HCT116 (cell line): ENCODE results near the gene CNTNAP2. TPM values are rescaled to one million over a fixed set of nuclear protein-coding genes. Genes with fewer than 3 reads are reported as not detected.

Experiments
- ATAC-seq: fragments of 200-7000 bp; cut with Tn5 transposase; 2 replicates; pipeline ENCODE4 v1.9.1; 2020; ENCODE audit warnings: mild to moderate bottlenecking, moderate library complexity
- BruUV-seq: library from RNA; stranded (reverse); fragments of 400-500 nt; replicated peaks from 2 replicates; lab custom pipeline; 2021; lab: Mats Ljungman, UMichigan
- CTCF ChIA-PET: fragments of 300-600 bp; sonication (Branson Sonifier 250); formaldehyde crosslinking; loops from one replicate; lab custom pipeline; 2021; ENCODE audit warnings: antibody characterized with exemption; lab: Charles Lee
- POLR2A ChIA-PET: fragments of 300-600, 350-600 bp; sonication (Branson Sonifier 250); formaldehyde crosslinking; loops from one replicate; lab custom pipeline; 2021; ENCODE audit warnings: antibody characterized with exemption; lab: Charles Lee
- RAD21 ChIA-PET, 2 experiments: fragments of 300-600 bp; sonication (Branson Sonifier 250); formaldehyde crosslinking; loops; one replicate each; lab custom pipeline; 2023; ENCODE audit warnings: low total read pairs in 2 of 2; ENCODE audit not compliant: uncharacterized antibody in 2 of 2, unreplicated experiment in 2 of 2, low non-redundant PET in 1 of 2; lab: Charles Lee
- DNase-seq: peaks from one replicate; pipeline ENCODE4 v3.0.0-alpha.2; 2010; ENCODE audit warnings: low read depth, low spot score
- H2AFZ ChIP-seq: fragments of 200-600 bp; shearing (Covaris generic), sonication (generic); 2 replicates; pipeline ENCODE4 v1.6.1; 2017; ENCODE audit warnings: low read depth, mixed run types, mixed read lengths, antibody characterized with exemption, low read length; ENCODE audit not compliant: poor library complexity, severe bottlenecking
- H3K27ac ChIP-seq: 2 replicates; pipeline ENCODE4 v1.5.1; 2012; ENCODE audit warnings: low read depth, low read length
- H3K27me3 ChIP-seq: fragments of 200-600 bp; sonication (generic); 2 replicates; pipeline ENCODE4 v1.6.1; 2016; ENCODE audit warnings: mixed run types, low read length, mixed read lengths; ENCODE audit not compliant: insufficient read depth
- H3K36me3 ChIP-seq, 2 experiments: fragments of 200-500 bp in 1 of 2; fragments of 200-600 bp in 1 of 2; sonication (Bioruptor generic) in 1 of 2; sonication (generic) in 1 of 2; 2 replicates each; pipeline versions ENCODE4 v1.5.1 to v1.6.1; 2014 to 2016; ENCODE audit warnings: low read length in 2 of 2, inconsistent platforms in 1 of 2, mixed read lengths in 1 of 2, mixed run types in 1 of 2; ENCODE audit not compliant: insufficient read depth in 2 of 2, control insufficient read depth in 1 of 2
- H3K4me1 ChIP-seq, 2 experiments: fragments of 200-600 bp in 1 of 2; sonication (generic) in 1 of 2; 2 replicates each; pipeline versions ENCODE4 v1.5.1 to v1.6.1; 2012 to 2017; ENCODE audit warnings: low read length in 2 of 2, inconsistent platforms in 1 of 2, mild to moderate bottlenecking in 1 of 2, mixed read lengths in 1 of 2, mixed run types in 1 of 2, moderate library complexity in 1 of 2; ENCODE audit not compliant: insufficient read depth in 2 of 2, control insufficient read depth in 1 of 2
- H3K4me2 ChIP-seq: fragments of 200-600 bp; sonication (generic); 2 replicates; pipeline ENCODE4 v1.6.1; 2017; ENCODE audit warnings: mixed run types, low read length, mixed read lengths
- H3K4me3 ChIP-seq, 2 experiments: fragments of 200-600 bp in 1 of 2; sonication (generic) in 1 of 2; replicated peaks in 1 of 2; 2 replicates each; pipeline ENCODE4 v1.5.1; 2011 to 2016; ENCODE audit warnings: low read length in 2 of 2, control low read depth in 1 of 2, low read depth in 1 of 2, mild to moderate bottlenecking in 1 of 2, mixed read lengths in 1 of 2, mixed run types in 1 of 2
- H3K79me2 ChIP-seq: fragments of 200-600 bp; sonication (generic); 2 replicates; pipeline ENCODE4 v1.6.1; 2017; ENCODE audit warnings: mild to moderate bottlenecking, mixed run types, low read length, moderate library complexity, mixed read lengths; ENCODE audit not compliant: insufficient read depth
- H3K9ac ChIP-seq: fragments of 200-600 bp; sonication (generic); 2 replicates; pipeline ENCODE4 v1.6.1; 2016; ENCODE audit warnings: low read length, mixed read lengths
- H3K9me2 ChIP-seq: fragments of 200-600 bp; sonication (generic), shearing (Covaris generic); 2 replicates; pipeline ENCODE4 v1.6.1; 2017; ENCODE audit warnings: mixed run types, mild to moderate bottlenecking, moderate library complexity; ENCODE audit not compliant: insufficient read depth
- H3K9me3 ChIP-seq, 2 experiments: fragments of 200-500 bp in 1 of 2; fragments of 200-600 bp in 1 of 2; sonication (Bioruptor generic) in 1 of 2; sonication (generic) in 1 of 2; 2 replicates each; pipeline ENCODE4 v1.6.1; 2014 to 2017; ENCODE audit warnings: low read length in 2 of 2, mixed read lengths in 2 of 2, inconsistent platforms in 1 of 2, low read depth in 1 of 2, mild to moderate bottlenecking in 1 of 2, mixed run types in 1 of 2, moderate library complexity in 1 of 2; ENCODE audit not compliant: control insufficient read depth in 1 of 2, insufficient read depth in 1 of 2
- H4K20me1 ChIP-seq: fragments of 200-600 bp; sonication (generic), shearing (Covaris generic); 2 replicates; pipeline ENCODE4 v1.6.1; 2017; ENCODE audit warnings: mixed run types, mild to moderate bottlenecking, moderate library complexity; ENCODE audit not compliant: insufficient read depth
- ATF3 ChIP-seq: IDR thresholded peaks from 2 replicates; pipeline ENCODE4 v1.6.1; 2012
- CBX3 ChIP-seq: IDR thresholded peaks from 2 replicates; pipeline ENCODE4 v1.6.1; 2012; ENCODE audit warnings: low read depth
- ELF1 ChIP-seq: IDR thresholded peaks from 2 replicates; pipeline ENCODE4 v1.6.1; 2012; ENCODE audit warnings: low read depth, borderline replicate concordance
- EZH2phosphoT487 ChIP-seq: fragments of 200-600 bp; IDR thresholded peaks from 2 replicates; pipeline ENCODE4 v1.6.1; 2018; ENCODE audit warnings: antibody characterized with exemption, borderline replicate concordance
- JUND ChIP-seq: IDR thresholded peaks from 2 replicates; pipeline ENCODE4 v1.6.1; 2012
- SRF ChIP-seq: IDR thresholded peaks from 2 replicates; pipeline ENCODE4 v1.6.1; 2012; ENCODE audit warnings: low read depth
- YY1 ChIP-seq: IDR thresholded peaks from 2 replicates; pipeline ENCODE4 v1.6.1; 2011; ENCODE audit warnings: low read length, low read depth, moderate library complexity, mild to moderate bottlenecking; ENCODE audit not compliant: insufficient replicate concordance; ENCODE audit errors: extremely low read depth
- intact Hi-C: fragments of 100-400 bp; cut with micrococcal nuclease; formaldehyde crosslinking; loops from 2 replicates; pipeline ENCODE4 v1.10.0; 2022
- total RNA-seq: library from RNA; stranded (reverse); gene quantifications from one replicate; pipeline ENCODE4 v1.2.1, GENCODE V29; 2021; ENCODE audit not compliant: unreplicated experiment
- TF ChIP-seq, protein P1 (sequence below): IDR thresholded peaks from 2 replicates; pipeline ENCODE4 v1.6.1; 2012

CNTNAP2 gene
- total RNA-seq, 1 experiment from 2014 or later, result 0.37 TPM

- intact Hi-C loops, result no loop called here
- no peak overlapping the region for H3K4me2 ChIP-seq
- ChIA-PET RAD21 (no interaction called here), CTCF (no interaction called here), POLR2A (no interaction called here)
- H3K27me3 ChIP-seq, result no peaks in the 10 kb centered on the region
- no peak overlapping the region for H3K9ac ChIP-seq
- H3K36me3 ChIP-seq, result no peaks in the 10 kb centered on the region
- H3K9me2 ChIP-seq, result no peaks in the 10 kb centered on the region
- H3K4me3 ChIP-seq, result no peak overlapping the region
- TF ChIP-seq SRF, result no peak
- no peak for TF ChIP-seq YY1
- TF ChIP-seq CBX3, result no peak
- no peak for TF ChIP-seq ELF1
- no peaks in the 10 kb centered on the region for H3K79me2 ChIP-seq
- DNase-seq (no peak), ATAC-seq (no peak)
- H2AFZ ChIP-seq, result no peak overlapping the region
- no TSS peak for BruUV-seq
- H3K27ac ChIP-seq, result no peak overlapping the region
- H3K4me1 ChIP-seq, result no peaks in the 10 kb centered on the region
- no peaks in the 10 kb centered on the region for H4K20me1 ChIP-seq
- peaks cover 3 to 15% of the 10 kb centered on the region in 2 experiments; a peak in 2 of 4 replicates for H3K9me3 ChIP-seq
Observed at GRCh38 chr7:147759327-147759943, 1642.8 kb downstream of the CNTNAP2 start.

DNA sequence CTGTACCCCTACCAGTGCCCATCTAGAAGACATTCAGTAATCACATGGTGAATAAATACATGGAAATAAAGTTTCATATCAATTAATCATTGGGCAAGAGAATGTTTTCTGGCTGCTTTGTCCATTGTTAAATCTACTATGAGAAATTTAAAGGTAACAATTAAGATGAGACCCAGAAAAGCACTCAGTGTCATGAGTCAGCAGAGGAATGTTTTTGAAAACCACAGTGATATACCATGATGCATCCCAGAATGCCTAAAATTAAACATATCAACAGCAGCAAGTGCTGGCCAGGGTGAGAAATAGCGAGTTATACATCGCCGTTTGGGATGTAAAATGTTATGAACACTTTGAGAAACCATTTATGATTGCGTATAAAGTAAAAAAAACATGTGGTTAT, 1648.7 kb downstream of the CNTNAP2 start:
- ATAC-seq, result no peak
- intact Hi-C loops, result no loop called here
- no peak overlapping the region for H3K4me2 ChIP-seq
- RAD21 ChIA-PET, result no interaction called here
- no peaks in the 10 kb centered on the region for H3K27me3 ChIP-seq
- H3K4me3 ChIP-seq, result no peak overlapping the region
- DNase-seq, result no peak
- POLR2A ChIA-PET, result no interaction called here
- H3K9me3 ChIP-seq, result peaks cover 7 to 10% of the 10 kb centered on the region in 2 experiments; a peak in 2 of 4 replicates
- H3K4me1 ChIP-seq, result no peaks in the 10 kb centered on the region
- H2AFZ ChIP-seq, result no peak overlapping the region
- TF ChIP-seq, protein P1, sequence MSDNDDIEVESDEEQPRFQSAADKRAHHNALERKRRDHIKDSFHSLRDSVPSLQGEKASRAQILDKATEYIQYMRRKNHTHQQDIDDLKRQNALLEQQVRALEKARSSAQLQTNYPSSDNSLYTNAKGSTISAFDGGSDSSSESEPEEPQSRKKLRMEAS, result no peak
- no peak for TF ChIP-seq ATF3
- no peak for TF ChIP-seq ELF1
- TF ChIP-seq JUND, result no peak
- no peak for TF ChIP-seq EZH2phosphoT487
- TF ChIP-seq SRF, result no peak
- H3K36me3 ChIP-seq, result no peaks in the 10 kb centered on the region
- no peak overlapping the region for H3K27ac ChIP-seq
- CTCF ChIA-PET, result no interaction called here
- H3K79me2 ChIP-seq, result no peaks in the 10 kb centered on the region
- H3K9ac ChIP-seq, result no peak overlapping the region
- H4K20me1 ChIP-seq, result no peaks in the 10 kb centered on the region
- H3K9me2 ChIP-seq, result no peaks in the 10 kb centered on the region
- BruUV-seq, result no TSS peak
